Mesodermal cell (in vitro differentiated cells): ENCODE data around the gene ADIPOR1.
"Not testable (repeated sequence)": the region's sequence is repeated elsewhere in the genome, so short reads cannot be mapped to it uniquely, and the experiment has no call there.

Experiments used
- H3K27ac ChIP-seq: 2 replicates; pipeline ENCODE4 v1.7.0; 2013; ENCODE audit warnings: mild to moderate bottlenecking, low read depth, low read length, moderate library complexity; ENCODE audit not compliant: severe bottlenecking
- H3K36me3 ChIP-seq: 2 replicates; pipeline ENCODE4 v1.7.1; 2013; ENCODE audit warnings: mild to moderate bottlenecking, low read length, moderate library complexity; ENCODE audit not compliant: control insufficient read depth, insufficient read depth
- H3K4me1 ChIP-seq: one replicate; pipeline ENCODE4 v1.7.1; 2013; ENCODE audit warnings: mild to moderate bottlenecking, low read length; ENCODE audit not compliant: insufficient read depth, control insufficient read depth, poor library complexity, severe bottlenecking
- H3K4me3 ChIP-seq: 2 replicates; pipeline ENCODE4 v1.7.0; 2013; ENCODE audit warnings: low read length, control low read depth, mild to moderate bottlenecking; ENCODE audit not compliant: insufficient read depth, poor library complexity, severe bottlenecking; ENCODE audit errors: extremely low read depth
- H3K9me3 ChIP-seq: 2 replicates; pipeline ENCODE4 v1.7.1; 2013; ENCODE audit warnings: mild to moderate bottlenecking, low read length, moderate library complexity; ENCODE audit not compliant: control insufficient read depth
- WGBS, 2 experiments: methylation state at CpG; one replicate each; pipeline ENCODE4 v1.1.5; 2013; ENCODE audit warnings: missing lambda C conversion rate in 2 of 2; ENCODE audit not compliant: insufficient coverage in 2 of 2; 5-methylcytosine and 5-hydroxymethylcytosine counted together

ADIPOR1 gene

GRCh38 chr1:202936409-202936808, 21.7 kb downstream of the ADIPOR1 start:
- not testable (repeated sequence) for H3K9me3 ChIP-seq, H3K4me3 ChIP-seq, H3K4me1 ChIP-seq, H3K27ac ChIP-seq
- no CpG with 5 or more reads among the region's 6 CpGs for WGBS, 2 experiments
- H3K36me3 ChIP-seq: peaks cover 15% of the 10 kb centered on the region

- 80% methylated on average over 1 of the region's 3 CpGs; no CpG with 5 or more reads in 1 of the 2 experiments for WGBS, 2 experiments
- Histone ChIP-seq H3K4me1 (no peaks in the 10 kb centered on the region), H3K9me3 (peaks cover 4% of the 10 kb centered on the region), H3K27ac (no peak overlapping the region), H3K36me3 (peaks cover 10% of the 10 kb centered on the region), H3K4me3 (no peak overlapping the region)
Measured at GRCh38 chr1:202935844-202936243, 22.3 kb downstream of the ADIPOR1 start.

- H3K9me3 ChIP-seq: peaks cover 4% of the 10 kb centered on the region
- no peaks in the 10 kb centered on the region for H3K4me1 ChIP-seq
- no peak overlapping the region for H3K27ac ChIP-seq
- no peaks in the 10 kb centered on the region for H3K36me3 ChIP-seq
- 60 to 100% methylated on average over 1 of the region's 3 CpGs for WGBS, 2 experiments
- no peak overlapping the region for H3K4me3 ChIP-seq
Measured at GRCh38 chr1:202934755-202935154, 23.4 kb downstream of the ADIPOR1 start.

GRCh38 chr1:202932476-202932875, 25.6 kb downstream of the ADIPOR1 start:
- WGBS, 2 experiments: 75 to 77% methylated on average over 1 to 2 of the region's 2 CpGs
- no peak overlapping the region for H3K4me3 ChIP-seq
- peaks cover 4% of the 10 kb centered on the region for H3K9me3 ChIP-seq
- H3K36me3 ChIP-seq: no peaks in the 10 kb centered on the region
- H3K27ac ChIP-seq: no peak overlapping the region
- no peaks in the 10 kb centered on the region for H3K4me1 ChIP-seq

GRCh38 chr1:202926581-202927491, 31.3 kb downstream of the ADIPOR1 start, which contains the start of gene KLHL12:
Gene KLHL12 (minus strand): TSS chr1:202927234. CDS start chr1:202925162, 2,072 bp downstream.
- H3K4me3 ChIP-seq: peak within 1 kb of the TSS; percentile 65
- H3K27ac ChIP-seq: peak within 1 kb of the TSS; percentile 87
- H3K4me1 ChIP-seq: no peaks in the 10 kb centered on the region
- 2% methylated on average over 41 to 50 of the region's 57 CpGs for WGBS, 2 experiments
- peaks cover 25% of the 10 kb centered on the region for H3K36me3 ChIP-seq
- H3K9me3 ChIP-seq: no peaks in the 10 kb centered on the region

GRCh38 chr1:202923533-202923932, 34.6 kb downstream of the ADIPOR1 start:
- Histone ChIP-seq H3K4me3 (no peak overlapping the region), H3K9me3 (no peaks in the 10 kb centered on the region), H3K36me3 (peaks cover 40% of the 10 kb centered on the region), H3K27ac (no peak overlapping the region), H3K4me1 (no peaks in the 10 kb centered on the region)
- whole genome bisulfite sequencing, 2 experiments: no CpG with 5 or more reads among the region's 3 CpGs

GRCh38 chr1:202919615-202920014, 38.5 kb downstream of the ADIPOR1 start:
- Histone ChIP-seq H3K27ac (no peak overlapping the region), H3K4me1 (no peaks in the 10 kb centered on the region), H3K4me3 (no peak overlapping the region), H3K9me3 (no peaks in the 10 kb centered on the region), H3K36me3 (peaks cover 73% of the 10 kb centered on the region)

- Histone ChIP-seq H3K4me3 (no peak overlapping the region), H3K36me3 (peaks cover 94% of the 10 kb centered on the region), H3K27ac (no peak overlapping the region), H3K4me1 (no peaks in the 10 kb centered on the region), H3K9me3 (no peaks in the 10 kb centered on the region)
Measured at GRCh38 chr1:202915146-202915545, 43.0 kb downstream of the ADIPOR1 start.

GRCh38 chr1:202912476-202912875, 45.6 kb downstream of the ADIPOR1 start:
- H3K27ac ChIP-seq, H3K9me3 ChIP-seq, H3K4me1 ChIP-seq, H3K4me3 ChIP-seq: not testable (repeated sequence)
- WGBS, 2 experiments: 95 to 100% methylated on average over 3 to 4 of the region's 4 CpGs
- peaks cover 96% of the 10 kb centered on the region for H3K36me3 ChIP-seq

- 100% methylated on average over 1 of the region's 1 CpG; no CpG with 5 or more reads in 1 of the 2 experiments for WGBS, 2 experiments
- Histone ChIP-seq H3K9me3 (no peaks in the 10 kb centered on the region), H3K27ac (no peak overlapping the region), H3K4me3 (no peak overlapping the region), H3K36me3 (peaks cover 72% of the 10 kb centered on the region), H3K4me1 (no peaks in the 10 kb centered on the region)
Measured at GRCh38 chr1:202909494-202909893, 48.6 kb downstream of the ADIPOR1 start.

- H3K4me1 ChIP-seq: no peaks in the 10 kb centered on the region
- H3K4me3 ChIP-seq: no peak overlapping the region
- H3K9me3 ChIP-seq: no peaks in the 10 kb centered on the region
- 100% methylated on average over 1 of the region's 6 CpGs; no CpG with 5 or more reads in 1 of the 2 experiments for WGBS, 2 experiments
- peaks cover 72% of the 10 kb centered on the region for H3K36me3 ChIP-seq
- no peak overlapping the region for H3K27ac ChIP-seq
Measured at GRCh38 chr1:202908998-202909397, 49.1 kb downstream of the ADIPOR1 start.
